Urothelium cell line (cell line): ENCODE measurements around the gene SRP9.

Experiments used
- DNase-seq: peaks from one replicate; pipeline ENCODE4 v3.0.0; 2011; ENCODE audit warnings: low spot score, mixed read lengths
- FAIRE-seq: peaks from 2 replicates; lab custom pipeline; 2011; peaks lifted over from hg19 to GRCh38; lab: Jason Lieb, UNC

SRP9 gene

GRCh38 chr1:225777583-225778336, at the start of gene SRP9:
SRP9 (plus strand) TSS chr1:225777826; CDS start chr1:225777941, 115 bp downstream.
- peak; percentile 98 for FAIRE-seq
- DNase-seq: peak; percentile 99

DNA sequence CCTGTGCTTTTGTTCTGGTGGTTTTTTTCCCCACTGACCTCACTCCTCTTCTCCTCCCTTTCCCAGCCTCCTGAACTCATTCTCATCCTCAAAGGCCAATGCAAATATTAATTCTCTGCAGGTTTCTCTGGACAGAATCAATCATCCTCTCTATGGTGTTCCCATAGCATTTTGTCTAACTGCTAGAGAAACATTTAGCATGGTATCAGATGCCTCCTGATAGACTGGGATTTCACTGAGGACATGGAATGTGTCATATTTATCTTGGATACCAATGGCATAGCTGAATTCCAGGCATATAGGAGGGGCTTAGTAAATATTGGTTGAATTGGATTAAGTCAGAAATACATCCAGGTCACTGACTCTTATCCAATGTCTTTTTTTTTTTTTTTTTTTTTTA, 46.1 kb upstream of the SRP9 start:
- DNase-seq (no peak), FAIRE-seq (no peak)

GRCh38 chr1:225733254-225733653, 44.4 kb upstream of the SRP9 start:
- DNase-seq: no peak
- FAIRE-seq: no peak

DNA sequence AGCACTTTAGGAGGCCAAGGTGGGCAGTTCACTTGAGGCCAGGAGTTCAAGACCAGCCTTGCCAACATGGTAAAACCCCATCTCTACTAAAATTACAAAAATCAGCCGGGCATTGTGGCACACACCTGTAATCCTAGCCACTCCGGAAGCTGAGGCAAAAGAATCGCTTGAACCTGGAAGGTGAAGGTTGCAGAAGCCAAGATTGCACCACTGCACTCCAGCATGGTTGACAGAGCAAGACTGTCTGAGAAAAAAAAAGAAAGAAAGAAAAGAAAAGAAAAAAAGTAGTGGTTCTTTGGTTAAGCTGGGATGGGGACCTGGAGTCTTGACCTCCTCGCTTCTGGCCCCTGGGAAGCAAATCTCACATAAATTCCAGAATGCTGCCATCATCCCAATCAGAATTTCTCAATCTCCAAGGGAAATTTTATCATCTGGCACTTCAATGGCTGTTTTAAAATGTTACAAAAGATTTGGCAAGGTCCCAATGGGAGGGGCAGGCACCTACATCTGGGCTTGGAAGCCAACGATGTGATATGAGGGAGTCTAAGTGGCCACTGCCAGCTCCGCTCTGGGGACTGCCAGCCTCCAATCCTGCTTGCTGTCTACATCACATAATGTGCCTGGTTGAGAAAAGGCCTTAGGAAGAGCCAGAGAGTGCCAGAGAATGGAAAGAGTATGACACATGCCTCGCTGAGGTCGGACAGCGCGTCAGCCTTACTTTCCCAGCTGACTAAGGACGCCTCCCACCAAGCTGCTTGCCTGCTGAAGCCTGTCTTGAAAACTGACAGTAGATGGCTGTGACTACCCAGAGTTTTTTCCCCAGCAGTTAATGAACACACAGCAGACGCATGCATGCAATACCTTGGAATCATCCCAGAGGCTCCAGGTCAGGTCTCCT, 42.1 kb upstream of the SRP9 start:
- DNase-seq (peak; percentile 87), FAIRE-seq (no peak)

- FAIRE-seq: no peak
- DNase-seq: no peak
Observed at GRCh38 chr1:225736437-225737098, 41.1 kb upstream of the SRP9 start.

GRCh38 chr1:225737161-225737560, 40.5 kb upstream of the SRP9 start:
- no peak for DNase-seq
- no peak for FAIRE-seq

GRCh38 chr1:225737866-225738265, 39.8 kb upstream of the SRP9 start:
- FAIRE-seq: no peak
- no peak for DNase-seq

GRCh38 chr1:225738763-225739162, 38.9 kb upstream of the SRP9 start:
- no peak for DNase-seq
- no peak for FAIRE-seq

- FAIRE-seq: no peak
Observed at GRCh38 chr1:225739542-225740107, 38.0 kb upstream of the SRP9 start.

GRCh38 chr1:225744745-225745144, 32.9 kb upstream of the SRP9 start:
- DNase-seq (no peak), FAIRE-seq (no peak)

More at GRCh38 chr1:225739542-225740107, 38.0 kb upstream of the SRP9 start:
- no peak for DNase-seq

DNA sequence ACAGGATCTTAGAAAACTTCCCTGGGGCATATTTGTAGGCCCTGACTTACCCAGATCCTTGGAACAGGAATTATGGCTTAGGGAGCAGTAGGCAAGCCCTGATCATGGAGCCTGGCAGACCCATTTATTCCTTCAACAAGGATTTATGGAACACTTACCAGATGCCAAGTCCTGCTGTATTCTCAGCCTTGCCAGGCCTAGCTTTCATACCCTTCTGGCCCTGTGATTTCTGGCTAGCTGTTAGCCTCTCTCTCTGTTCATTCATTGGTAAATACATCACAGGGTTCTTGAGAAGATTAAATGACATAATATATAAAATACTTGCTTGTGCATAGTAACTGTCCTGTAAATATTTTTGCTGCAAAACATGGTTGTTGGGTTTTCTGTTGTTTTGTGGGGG, 32.4 kb upstream of the SRP9 start:
- no peak for DNase-seq

DNA sequence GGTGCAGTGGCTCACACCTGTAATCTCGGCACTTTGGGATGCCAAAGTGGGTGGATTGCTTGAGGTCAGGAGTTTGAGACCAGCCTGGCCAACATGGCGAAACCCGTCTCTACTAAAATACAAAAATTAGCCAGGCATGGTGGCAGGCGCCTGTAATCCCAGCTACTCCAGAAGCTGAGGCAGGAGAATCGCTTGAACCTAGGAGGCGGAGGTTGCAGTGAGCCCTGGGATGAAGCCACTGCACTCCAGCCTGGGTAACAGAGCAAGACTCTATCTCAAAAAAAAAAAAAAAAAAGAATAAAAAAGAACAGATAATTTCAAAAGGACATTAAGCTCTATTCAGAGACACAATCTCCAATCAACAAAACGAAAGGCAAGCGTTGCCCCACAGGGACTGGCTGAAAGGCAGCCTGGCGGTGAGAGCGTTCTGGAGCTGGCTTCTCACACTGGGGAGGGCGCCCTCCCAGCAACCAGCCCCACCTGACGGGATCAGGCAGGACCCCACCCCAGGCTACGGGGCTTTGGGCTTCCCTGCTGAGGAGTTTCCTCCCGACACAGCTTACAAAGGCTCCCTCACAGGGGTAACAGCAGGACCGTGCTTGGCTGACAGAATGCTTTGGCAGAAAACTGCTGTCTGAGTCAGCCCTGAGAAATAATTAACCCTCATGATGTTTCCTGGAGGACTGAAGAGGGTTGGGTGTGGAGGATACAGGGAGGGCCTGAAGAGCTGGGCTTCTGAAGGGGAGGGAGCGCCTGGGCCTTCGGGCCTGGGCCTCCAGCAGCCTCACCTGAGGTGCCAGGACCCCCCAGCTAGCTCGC, 31.1 kb upstream of the SRP9 start:
- DNase-seq (peak; percentile 63), FAIRE-seq (no peak)

More for the DNA sequence above, 32.4 kb upstream of the SRP9 start:
- FAIRE-seq: no peak

DNA sequence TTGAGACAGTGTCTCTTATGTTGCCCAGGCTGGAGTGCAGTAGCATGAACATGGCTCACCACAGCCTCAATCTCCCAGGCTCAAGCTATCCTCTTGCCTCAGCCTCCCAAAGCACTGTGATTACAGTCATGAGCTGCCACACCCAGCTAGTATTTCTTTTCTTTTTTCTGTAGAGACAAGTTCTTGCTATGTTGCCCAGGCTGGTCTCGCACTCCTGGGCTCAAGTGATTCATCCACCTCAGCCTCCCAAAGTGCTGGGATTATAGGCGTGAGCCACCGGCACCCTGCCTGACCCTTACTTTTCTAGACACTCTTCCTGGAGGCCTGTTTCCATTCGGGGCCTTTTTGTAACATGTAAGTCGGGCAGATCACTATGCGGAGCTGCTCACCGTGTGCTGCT, 30.1 kb upstream of the SRP9 start:
- DNase-seq (no peak), FAIRE-seq (no peak)

GRCh38 chr1:225748529-225748928, 29.1 kb upstream of the SRP9 start:
- FAIRE-seq (no peak), DNase-seq (no peak)

- no peak for DNase-seq
- no peak for FAIRE-seq
Observed at GRCh38 chr1:225749706-225750105, 27.9 kb upstream of the SRP9 start.

DNA sequence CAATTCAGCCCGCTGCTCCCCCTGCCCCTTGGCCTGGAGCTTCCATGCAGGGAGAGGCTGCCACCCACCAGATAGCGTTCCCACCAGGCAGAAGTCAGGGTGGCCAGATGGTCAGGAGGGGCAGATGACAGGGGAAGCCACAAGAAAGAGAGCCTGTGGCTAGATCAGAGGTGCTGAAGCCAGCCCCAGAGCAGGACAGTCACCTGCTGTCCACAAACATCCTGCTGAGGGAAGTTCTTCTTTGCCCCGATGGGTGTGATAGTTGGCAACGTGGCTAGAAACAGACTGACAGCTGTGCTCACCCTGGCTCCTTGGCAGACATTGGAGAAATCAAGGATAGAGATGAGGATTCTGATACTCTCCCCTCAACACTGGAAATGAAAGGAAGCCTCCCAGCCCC, 27.2 kb upstream of the SRP9 start:
- no peak for FAIRE-seq

DNA sequence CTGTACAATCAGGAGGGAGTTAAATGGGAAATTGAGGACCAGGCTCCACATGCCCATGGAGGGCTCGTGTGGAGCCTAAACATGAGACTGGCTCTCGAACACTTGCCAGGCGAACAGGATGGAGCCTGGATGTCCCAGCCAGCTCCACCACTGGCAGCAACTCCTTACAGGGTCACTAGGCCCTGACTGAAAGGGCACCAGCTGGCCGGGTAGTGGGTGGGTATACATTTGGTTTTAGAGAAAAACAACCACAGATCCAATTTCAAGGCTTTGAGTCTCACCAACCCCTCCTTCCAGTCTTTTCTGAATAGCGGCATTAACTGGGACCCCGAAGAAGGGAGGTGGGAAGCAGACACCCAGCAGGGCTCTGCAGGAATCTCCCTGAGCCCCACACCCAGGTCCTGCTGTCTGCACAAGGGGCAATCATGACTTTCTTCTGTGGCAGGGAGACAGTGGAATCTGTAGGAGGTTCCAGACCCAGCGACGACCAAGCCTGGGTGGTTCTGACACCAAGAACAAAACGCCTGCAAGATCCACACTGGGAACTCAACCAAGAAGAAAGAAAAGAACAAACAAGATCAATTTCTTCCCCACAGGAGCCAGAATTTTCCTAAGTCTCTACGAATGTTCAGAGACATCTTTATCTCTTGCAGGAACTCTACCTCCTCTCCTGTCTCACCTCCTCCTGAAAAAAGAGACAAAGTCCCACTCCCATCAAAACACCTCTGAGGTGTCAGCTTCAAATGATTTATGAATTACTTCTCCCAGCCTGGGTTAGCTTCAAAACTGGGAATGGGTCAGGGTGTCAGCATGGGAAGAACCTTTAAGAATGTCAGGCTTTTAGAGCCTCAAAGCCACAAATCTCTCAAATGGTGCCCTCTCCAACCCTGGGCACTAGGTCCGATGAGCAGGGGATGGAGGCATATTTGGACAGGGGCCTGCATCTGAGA, 26.5 kb upstream of the SRP9 start:
- FAIRE-seq (no peak), DNase-seq (no peak)

More for the DNA sequence above, 27.2 kb upstream of the SRP9 start:
- DNase-seq: no peak

GRCh38 chr1:225752245-225752644, 25.4 kb upstream of the SRP9 start:
- DNase-seq (no peak), FAIRE-seq (no peak)
